Measurements from ENCODE around the gene DNAH6. TPM values are rescaled to one million over a fixed set of nuclear protein-coding genes. Genes with fewer than 3 reads are reported as not detected.

DNAH6 gene
- total and polyA plus RNA-seq, 9 of the 15 experiments (the other 6 are each of a cell fraction or from before 2014, with no cell fraction given) = 0.01 to 0.04 (median 0.01) TPM; not detected in 5

DNA sequence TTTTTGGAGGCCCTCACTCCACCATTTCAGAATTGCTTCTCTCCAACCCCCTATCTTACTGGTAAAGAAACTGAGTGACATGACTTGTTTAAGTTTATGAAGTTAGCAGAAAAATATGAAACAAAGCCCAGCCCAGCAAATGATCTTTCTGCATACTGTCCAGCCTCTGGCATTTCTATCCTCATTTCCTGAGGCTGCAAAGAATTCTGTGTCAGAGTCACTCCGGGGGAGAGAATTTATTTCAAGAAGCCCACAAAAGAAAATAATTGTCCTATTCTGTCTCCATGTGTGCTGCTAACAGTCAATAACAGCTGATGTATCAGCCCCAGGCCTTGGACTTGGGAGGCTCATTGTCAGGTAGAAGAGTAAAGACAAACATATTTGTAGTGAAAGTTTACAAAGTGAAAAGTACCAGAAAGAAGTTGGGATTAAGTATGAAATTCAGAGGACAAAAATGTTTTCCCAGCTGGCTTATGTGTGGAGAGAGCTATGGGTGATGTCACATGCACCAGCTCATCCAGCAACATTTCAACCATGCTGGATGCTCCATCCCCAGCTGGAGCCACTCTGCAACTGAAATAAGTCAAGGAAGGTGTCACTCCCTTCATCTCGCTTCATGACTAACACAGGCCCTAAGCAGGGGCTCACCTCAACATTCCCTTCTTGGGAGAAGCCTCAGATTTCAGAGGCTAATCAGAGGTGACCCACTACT, 322.3 kb downstream of the DNAH6 start:
- DNase-seq (ENCODE audit: extremely low read depth in 1 of 4, low spot score in 3 of 4) = no peak
- WGBS (ENCODE audit: insufficient coverage, low coverage, missing lambda C conversion rate) = 0% methylated on average over 2 of the region's 2 CpGs
- peaks cover 2 to 11% of the 10 kb centered on the region in 2 experiments; a peak in 2 of 5 replicates for H3K27me3 ChIP-seq (ENCODE audit: control insufficient read depth in 2 of 2, insufficient read depth in 2 of 2, low read length in 2 of 2)
- no peaks in the 10 kb centered on the region for H3K9me3 ChIP-seq (replicated peaks; ENCODE audit: control insufficient read depth, insufficient read depth, low read depth, low read length)
- no peak for TF ChIP-seq RBM34 (IDR thresholded peaks at IDR 0.05; ENCODE audit: borderline replicate concordance, insufficient read depth, low read length)
- no peak for TF ChIP-seq RB1 (IDR thresholded peaks at IDR 0.05; ENCODE audit: low read depth)
- no peak for TF ChIP-seq JUN (IDR thresholded peaks at IDR 0.05; ENCODE audit: borderline replicate concordance, low read depth, low read length)
- no peak for TF ChIP-seq JUN (CRISPR knock-in tag; IDR thresholded peaks at IDR 0.05; ENCODE audit: borderline replicate concordance)
- TF ChIP-seq HDAC2 (IDR thresholded peaks at IDR 0.05) = no peak
- no peak for TF ChIP-seq ZKSCAN1 (IDR thresholded peaks at IDR 0.05; ENCODE audit: low read depth, low read length)
- H3K4me1 ChIP-seq (replicated peaks in 1 of 2; ENCODE audit: control insufficient read depth in 2 of 2, insufficient read depth in 2 of 2, low read length in 2 of 2) = peaks cover 0 to under 1% of the 10 kb centered on the region in 2 experiments; a peak in 1 of 5 replicates
- H4K20me1 ChIP-seq (replicated peaks; ENCODE audit: control insufficient read depth, insufficient read depth, low read length) = no peaks in the 10 kb centered on the region
- no peak overlapping the region for H2AFZ ChIP-seq (ENCODE audit: low read depth, low read length)
- BruUV-seq (replicated peaks) = no TSS peak
- no peaks in the 10 kb centered on the region for H3K9me1 ChIP-seq (ENCODE audit: control insufficient read depth, insufficient read depth, low read length)
- POLR2A ChIA-PET = interaction anchor here (0.6 kb wide), 1 partner anchor 8 kb away, joined by 3 read pairs; no protein-coding TSS in a partner anchor
- CTCF ChIA-PET (ENCODE audit: low intra/inter-chr PET ratio) = no interaction called here
- H3K27ac ChIP-seq (ENCODE audit: extremely low read depth, low read depth, low read length) = no peak overlapping the region
- intact Hi-C loops (cut with micrococcal nuclease) = no loop called here
- H3K4me2 ChIP-seq (ENCODE audit: insufficient read depth, low read length) = no peak overlapping the region
- H3K9ac ChIP-seq (ENCODE audit: insufficient read depth in 1 of 2, low read depth in 2 of 2, low read length in 2 of 2) = no peak overlapping the region
- in situ Hi-C loops (cut with MboI) = no loop called here
- H3K79me2 ChIP-seq (ENCODE audit: control insufficient read depth, insufficient read depth, low read length) = no peaks in the 10 kb centered on the region
- no peak for FAIRE-seq
- no peak overlapping the region for H3K4me3 ChIP-seq
- ATAC-seq = no peak
- H3K36me3 ChIP-seq (ENCODE audit: control insufficient read depth, insufficient read depth, low read length) = no peaks in the 10 kb centered on the region

GRCh38 chr2:84839851-84840250, 323.6 kb downstream of the DNAH6 start:
- WGBS (ENCODE audit: insufficient coverage, low coverage, missing lambda C conversion rate) = 3% methylated on average over 4 of the region's 4 CpGs
- ChIA-PET CTCF (ENCODE audit: low intra/inter-chr PET ratio) (no interaction called here), POLR2A (no interaction called here)
- intact Hi-C loops (cut with micrococcal nuclease) = no loop called here
- Histone ChIP-seq H3K36me3 (ENCODE audit: control insufficient read depth, insufficient read depth, low read length) (no peaks in the 10 kb centered on the region), H3K79me2 (ENCODE audit: control insufficient read depth, insufficient read depth, low read length) (no peaks in the 10 kb centered on the region), H3K9me3 (replicated peaks; ENCODE audit: control insufficient read depth, insufficient read depth, low read depth, low read length) (no peaks in the 10 kb centered on the region), H3K4me1 (replicated peaks in 1 of 2; ENCODE audit: control insufficient read depth in 2 of 2, insufficient read depth in 2 of 2, low read length in 2 of 2) (no peaks in the 10 kb centered on the region), H2AFZ (ENCODE audit: low read depth, low read length) (no peak overlapping the region), H3K4me3 (no peak overlapping the region), H4K20me1 (replicated peaks; ENCODE audit: control insufficient read depth, insufficient read depth, low read length) (no peaks in the 10 kb centered on the region), H3K9ac (ENCODE audit: insufficient read depth in 1 of 2, low read depth in 2 of 2, low read length in 2 of 2) (no peak overlapping the region), H3K27me3 (ENCODE audit: control insufficient read depth in 2 of 2, insufficient read depth in 2 of 2, low read length in 2 of 2) (peaks cover 2 to 6% of the 10 kb centered on the region in 2 experiments; a peak in 1 of 5 replicates), H3K27ac (ENCODE audit: extremely low read depth, low read depth, low read length) (no peak overlapping the region), H3K4me2 (ENCODE audit: insufficient read depth, low read length) (no peak overlapping the region), H3K9me1 (ENCODE audit: control insufficient read depth, insufficient read depth, low read length) (no peaks in the 10 kb centered on the region)
- no peak for FAIRE-seq
- no peak for ATAC-seq
- BruUV-seq (replicated peaks) = no TSS peak
- in situ Hi-C loops (cut with MboI) = no loop called here
- DNase-seq (ENCODE audit: extremely low read depth in 1 of 4, low spot score in 3 of 4) = no peak
- TF ChIP-seq ZNF655 (CRISPR knock-in tag; IDR thresholded peaks at IDR 0.05) (no peak), ZNF174 (CRISPR knock-in tag; IDR thresholded peaks at IDR 0.05) (no peak), DNMT1 (IDR thresholded peaks at IDR 0.05) (no peak), HCFC1 (IDR thresholded peaks at IDR 0.05; ENCODE audit: low read depth, low read length) (no peak), MEF2A (IDR thresholded peaks at IDR 0.05; ENCODE audit: control insufficient read depth, low read depth, low read length) (no peak), POU5F1 (IDR thresholded peaks at IDR 0.05; ENCODE audit: borderline replicate concordance, low read depth, low read length, partially characterized antibody) (no peak), C11orf30 (IDR thresholded peaks at IDR 0.05; ENCODE audit: low read depth) (no peak), L3MBTL2 (IDR thresholded peaks at IDR 0.05) (no peak)
- TF ChIP-seq, protein P1, sequence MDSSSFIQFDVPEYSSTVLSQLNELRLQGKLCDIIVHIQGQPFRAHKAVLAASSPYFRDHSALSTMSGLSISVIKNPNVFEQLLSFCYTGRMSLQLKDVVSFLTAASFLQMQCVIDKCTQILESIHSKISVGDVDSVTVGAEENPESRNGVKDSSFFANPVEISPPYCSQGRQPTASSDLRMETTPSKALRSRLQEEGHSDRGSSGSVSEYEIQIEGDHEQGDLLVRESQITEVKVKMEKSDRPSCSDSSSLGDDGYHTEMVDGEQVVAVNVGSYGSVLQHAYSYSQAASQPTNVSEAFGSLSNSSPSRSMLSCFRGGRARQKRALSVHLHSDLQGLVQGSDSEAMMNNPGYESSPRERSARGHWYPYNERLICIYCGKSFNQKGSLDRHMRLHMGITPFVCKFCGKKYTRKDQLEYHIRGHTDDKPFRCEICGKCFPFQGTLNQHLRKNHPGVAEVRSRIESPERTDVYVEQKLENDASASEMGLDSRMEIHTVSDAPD (CRISPR knock-in tag; IDR thresholded peaks at IDR 0.05) = no peak
